ENCODE measurements around the gene RPS6KA2. TPM values are rescaled to one million over a fixed set of nuclear protein-coding genes. Genes with fewer than 3 reads are reported as not detected.

RPS6KA2 gene
- total RNA-seq, 3 donors from 2014 or later = 23.7 to 124 (median 56.4) TPM

- Histone ChIP-seq H3K27ac (no peak overlapping the region), H3K4me3 (no peak overlapping the region), H3K9me3 (no peaks in the 10 kb centered on the region), H3K36me3 (no peaks in the 10 kb centered on the region), H3K4me1 (no peaks in the 10 kb centered on the region), H3K27me3 (no peaks in the 10 kb centered on the region)
- no peak for DNase-seq (ENCODE audit: low spot score in 2 of 2)
- intact Hi-C loops (cut with DNase I; ENCODE audit: low total_unique reads) = no loop called here
- TF ChIP-seq POLR2AphosphoS5 (IDR thresholded peaks at IDR 0.05) (no peak), CTCF (IDR thresholded peaks at IDR 0.05) (no peak), POLR2A (IDR thresholded peaks at IDR 0.05) (no peak)
These were observed 35.0 kb downstream of the RPS6KA2 start for GRCh38 chr6:166591961-166592520.

- no peak for DNase-seq (ENCODE audit: low spot score in 2 of 2)
- Histone ChIP-seq H3K4me1 (no peaks in the 10 kb centered on the region), H3K27ac (no peak overlapping the region), H3K4me3 (no peak overlapping the region), H3K27me3 (no peaks in the 10 kb centered on the region), H3K36me3 (no peaks in the 10 kb centered on the region), H3K9me3 (no peaks in the 10 kb centered on the region)
- intact Hi-C loops (cut with DNase I; ENCODE audit: low total_unique reads) = no loop called here
- no peak for TF ChIP-seq POLR2AphosphoS5 (IDR thresholded peaks at IDR 0.05)
- no peak for TF ChIP-seq CTCF (IDR thresholded peaks at IDR 0.05)
- no peak for TF ChIP-seq POLR2A (IDR thresholded peaks at IDR 0.05)
These were observed 36.0 kb downstream of the RPS6KA2 start for GRCh38 chr6:166591026-166591425.

- TF ChIP-seq POLR2A (IDR thresholded peaks at IDR 0.05) (no peak), POLR2AphosphoS5 (IDR thresholded peaks at IDR 0.05) (no peak), CTCF (IDR thresholded peaks at IDR 0.05) (no peak)
- Histone ChIP-seq H3K9me3 (no peaks in the 10 kb centered on the region), H3K4me3 (no peak overlapping the region), H3K27me3 (no peaks in the 10 kb centered on the region), H3K27ac (no peak overlapping the region), H3K4me1 (no peaks in the 10 kb centered on the region), H3K36me3 (no peaks in the 10 kb centered on the region)
- intact Hi-C loops (cut with DNase I; ENCODE audit: low total_unique reads) = no loop called here
- no peak for DNase-seq (ENCODE audit: low spot score in 2 of 2)
These were observed 37.1 kb downstream of the RPS6KA2 start for GRCh38 chr6:166589786-166590574.

GRCh38 chr6:166589337-166589731 lies 37.7 kb downstream of the RPS6KA2 start:
- H3K27me3 ChIP-seq = no peaks in the 10 kb centered on the region
- H3K27ac ChIP-seq = no peak overlapping the region
- H3K4me3 ChIP-seq = no peak overlapping the region
- DNase-seq (ENCODE audit: low spot score in 2 of 2) = no peak
- no peaks in the 10 kb centered on the region for H3K36me3 ChIP-seq
- H3K4me1 ChIP-seq = no peaks in the 10 kb centered on the region
- no peaks in the 10 kb centered on the region for H3K9me3 ChIP-seq
- no peak for TF ChIP-seq POLR2AphosphoS5 (IDR thresholded peaks at IDR 0.05)
- no peak for TF ChIP-seq CTCF (IDR thresholded peaks at IDR 0.05)
- TF ChIP-seq POLR2A (IDR thresholded peaks at IDR 0.05) = no peak
- intact Hi-C loops (cut with DNase I; ENCODE audit: low total_unique reads) = no loop called here

GRCh38 chr6:166588691-166589336 lies 38.2 kb downstream of the RPS6KA2 start:
- TF ChIP-seq POLR2A (IDR thresholded peaks at IDR 0.05) (no peak), POLR2AphosphoS5 (IDR thresholded peaks at IDR 0.05) (no peak), CTCF (IDR thresholded peaks at IDR 0.05) (no peak)
- DNase-seq (ENCODE audit: low spot score in 2 of 2) = no peak
- H3K27ac ChIP-seq = no peak overlapping the region
- H3K4me3 ChIP-seq = no peak overlapping the region
- H3K4me1 ChIP-seq = no peaks in the 10 kb centered on the region
- intact Hi-C loops (cut with DNase I; ENCODE audit: low total_unique reads) = no loop called here
- no peaks in the 10 kb centered on the region for H3K36me3 ChIP-seq
- H3K27me3 ChIP-seq = no peaks in the 10 kb centered on the region
- H3K9me3 ChIP-seq = no peaks in the 10 kb centered on the region

All from breast epithelium (tissue), 4 donors.